BLaER1 (cell line): ENCODE measurements around the gene GPATCH2L.
A peak's percentile ranks its signal among the peaks of the same experiment; 100 is the strongest.

Source experiments
- H3K27ac ChIP-seq: shearing (Covaris generic); formaldehyde crosslinking; 2 replicates; pipeline ENCODE4 v1.8.1; 2022
- H3K27me3 ChIP-seq: shearing (Covaris generic); formaldehyde crosslinking; 2 replicates; pipeline ENCODE4 v1.8.1; 2022
- H3K36me3 ChIP-seq: shearing (Covaris generic); formaldehyde crosslinking; 2 replicates; pipeline ENCODE4 v1.8.1; 2022
- H3K4me1 ChIP-seq: shearing (Covaris generic); formaldehyde crosslinking; 2 replicates; pipeline ENCODE4 v1.8.1; 2022
- H3K4me2 ChIP-seq: shearing (Covaris generic); formaldehyde crosslinking; 2 replicates; pipeline ENCODE4 v1.8.1; 2022
- H3K4me3 ChIP-seq: shearing (Covaris generic); formaldehyde crosslinking; 2 replicates; pipeline ENCODE4 v1.8.1; 2022
- H3K9ac ChIP-seq: shearing (Covaris generic); formaldehyde crosslinking; 2 replicates; pipeline ENCODE4 v1.8.1; 2022
- H3K9me3 ChIP-seq: shearing (Covaris generic); formaldehyde crosslinking; 2 replicates; pipeline ENCODE4 v1.8.1; 2022
- H4K20me1 ChIP-seq: shearing (Covaris generic); formaldehyde crosslinking; 2 replicates; pipeline ENCODE4 v1.8.1; 2022
- Cebpa-rat ChIP-seq: shearing (Covaris generic); IDR thresholded peaks from 2 replicates; pipeline ENCODE4 v1.8.1; 2022

The GPATCH2L gene

DNA sequence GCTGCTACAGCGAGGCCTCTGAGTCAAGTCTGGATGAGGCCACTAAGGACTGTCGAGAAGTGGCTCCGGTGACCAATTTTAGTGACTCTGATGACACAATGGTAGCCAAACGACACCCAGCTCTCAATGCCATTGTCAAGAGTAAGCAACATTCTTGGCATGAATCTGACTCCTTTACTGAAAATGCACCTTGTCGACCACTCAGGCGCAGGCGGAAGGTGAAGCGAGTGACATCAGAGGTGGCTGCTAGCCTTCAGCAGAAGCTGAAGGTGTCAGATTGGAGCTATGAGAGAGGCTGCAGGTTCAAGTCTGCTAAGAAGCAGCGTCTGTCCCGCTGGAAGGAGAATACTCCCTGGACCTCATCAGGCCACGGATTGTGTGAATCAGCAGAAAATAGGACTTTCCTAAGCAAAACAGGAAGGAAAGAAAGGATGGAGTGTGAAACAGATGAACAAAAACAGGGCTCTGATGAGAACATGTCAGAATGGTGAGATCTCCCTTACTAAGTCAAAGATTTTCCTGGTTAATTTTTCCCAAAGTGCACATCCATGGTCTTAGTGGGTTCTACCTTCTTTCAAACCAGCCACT, 2.9 kb downstream of the GPATCH2L start:
- Histone ChIP-seq H3K4me2 (peak overlapping the region; percentile 85), H3K9ac (no peak overlapping the region), H3K27me3 (no peaks in the 10 kb centered on the region), H3K4me1 (peaks cover 58% of the 10 kb centered on the region), H3K36me3 (peaks cover 59% of the 10 kb centered on the region), H3K27ac (no peak overlapping the region), H3K9me3 (peaks cover 19% of the 10 kb centered on the region), H4K20me1 (peaks cover 76% of the 10 kb centered on the region), H3K4me3 (peak overlapping the region; percentile 29)
- TF ChIP-seq Cebpa-rat = no peak

DNA sequence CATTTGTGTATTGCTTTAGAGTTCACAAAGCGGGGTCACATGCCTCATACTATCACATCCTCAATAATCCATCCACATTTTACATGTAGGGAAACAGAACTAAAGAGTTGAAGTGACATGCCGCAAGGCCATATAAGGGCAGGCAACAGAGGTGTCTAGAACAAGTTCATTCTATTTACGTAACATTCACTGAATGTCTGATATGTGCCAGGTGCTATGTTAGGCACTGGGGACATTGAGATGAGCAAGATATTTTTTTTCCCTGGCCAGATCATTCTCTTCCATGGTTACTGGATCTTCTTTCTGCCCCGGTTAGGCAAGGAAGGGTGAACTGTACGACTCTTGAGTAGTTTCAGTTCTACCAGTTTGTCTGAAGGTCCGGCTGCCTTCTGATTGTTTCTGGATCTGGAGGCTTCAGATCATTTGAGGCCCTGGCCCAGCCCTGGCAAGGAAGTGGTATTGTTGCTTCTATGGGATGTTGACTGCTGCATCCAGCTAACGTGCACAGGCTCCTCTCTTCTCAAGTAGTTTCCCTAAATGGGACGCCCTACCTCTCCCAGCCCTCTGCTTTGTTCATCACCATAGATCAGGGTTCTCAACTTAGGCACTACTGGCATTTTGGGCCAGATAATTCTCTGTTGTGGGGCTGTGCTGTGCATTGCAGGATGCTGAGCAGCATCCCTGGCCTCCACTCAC, 12.1 kb downstream of the GPATCH2L start:
- peaks cover 82% of the 10 kb centered on the region for H3K36me3 ChIP-seq
- H4K20me1 ChIP-seq = peaks cover 97% of the 10 kb centered on the region
- H3K27me3 ChIP-seq = no peaks in the 10 kb centered on the region

DNA sequence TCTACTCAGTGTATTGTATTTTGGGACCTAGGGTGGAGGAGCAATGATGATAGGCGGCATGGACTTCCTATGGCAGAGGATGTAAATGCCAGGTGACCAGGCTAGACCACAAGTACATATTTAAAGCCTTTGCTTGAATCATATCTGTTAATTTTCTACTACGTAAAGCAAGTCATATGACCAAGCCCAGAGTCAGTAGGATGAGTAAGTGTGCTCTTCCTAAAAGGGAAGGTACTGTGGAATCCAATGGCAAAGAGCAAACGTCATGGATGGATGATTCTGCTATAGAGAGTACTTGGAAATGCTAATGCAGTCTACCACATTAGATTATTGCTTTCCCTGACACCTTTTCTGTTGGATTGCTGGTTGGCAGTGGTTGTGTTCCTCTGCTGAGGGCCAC, 16.8 kb downstream of the GPATCH2L start:
- TF ChIP-seq Cebpa-rat = no peak
- peaks cover 89% of the 10 kb centered on the region for H4K20me1 ChIP-seq
- no peaks in the 10 kb centered on the region for H3K9me3 ChIP-seq
- no peak overlapping the region for H3K4me3 ChIP-seq
- H3K36me3 ChIP-seq = peaks cover 91% of the 10 kb centered on the region
- no peaks in the 10 kb centered on the region for H3K27me3 ChIP-seq
- H3K4me1 ChIP-seq = no peaks in the 10 kb centered on the region
- H3K27ac ChIP-seq = no peak overlapping the region
- H3K9ac ChIP-seq = no peak overlapping the region
- H3K4me2 ChIP-seq = no peak overlapping the region

More for the DNA sequence above, 12.1 kb downstream of the GPATCH2L start:
- Histone ChIP-seq H3K4me2 (no peak overlapping the region), H3K9me3 (peaks cover 8% of the 10 kb centered on the region), H3K4me3 (no peak overlapping the region), H3K9ac (no peak overlapping the region), H3K27ac (no peak overlapping the region), H3K4me1 (no peaks in the 10 kb centered on the region; the same call in 1 of the 2 replicates)
- no peak for TF ChIP-seq Cebpa-rat

DNA sequence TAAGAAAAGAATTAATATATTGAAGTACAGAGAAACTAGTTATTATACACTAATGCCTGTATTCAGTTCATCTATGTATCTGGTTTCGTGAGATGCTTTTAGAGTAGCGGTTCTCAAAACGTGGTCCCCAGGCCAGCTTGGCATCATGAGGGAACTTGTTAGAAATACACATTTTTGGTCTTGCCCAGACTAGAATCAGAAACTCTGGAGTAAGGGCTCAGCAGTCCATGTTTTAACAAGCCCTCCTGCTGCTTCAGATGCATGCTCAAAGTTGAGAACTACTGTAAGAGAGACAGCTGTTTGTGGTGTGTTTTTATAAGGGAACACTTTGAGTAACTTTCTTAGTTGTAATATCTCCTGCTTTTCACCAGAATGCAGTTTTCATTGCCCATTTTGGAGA, 18.1 kb downstream of the GPATCH2L start:
- H3K27ac ChIP-seq = no peak overlapping the region
- no peak overlapping the region for H3K4me3 ChIP-seq
- no peak for TF ChIP-seq Cebpa-rat
- H3K36me3 ChIP-seq = peaks cover 91% of the 10 kb centered on the region
- no peak overlapping the region for H3K9ac ChIP-seq
- H3K27me3 ChIP-seq = no peaks in the 10 kb centered on the region
- H3K9me3 ChIP-seq = no peaks in the 10 kb centered on the region
- peaks cover 89% of the 10 kb centered on the region for H4K20me1 ChIP-seq
- H3K4me2 ChIP-seq = no peak overlapping the region
- no peaks in the 10 kb centered on the region for H3K4me1 ChIP-seq

DNA sequence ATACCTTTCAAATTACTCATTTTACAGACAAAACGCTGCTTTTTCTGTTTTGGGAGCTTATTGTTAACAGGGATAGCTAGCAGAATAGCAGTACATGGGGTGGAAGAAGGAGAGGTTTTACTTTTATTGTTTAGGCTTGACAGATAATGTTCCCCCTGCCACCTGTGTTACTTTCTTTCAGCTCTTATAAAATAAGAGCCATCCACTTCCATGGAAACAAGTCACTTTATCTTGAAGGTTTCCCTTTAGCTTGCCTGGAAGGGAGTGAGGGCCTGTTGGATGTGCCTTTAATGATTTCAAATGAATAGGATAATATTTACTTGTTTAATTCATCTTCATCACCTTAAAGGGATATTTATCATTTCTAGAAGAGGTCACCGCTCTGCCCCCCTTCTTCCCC, 23.3 kb downstream of the GPATCH2L start:
- no peak overlapping the region for H3K9ac ChIP-seq
- H3K27ac ChIP-seq = no peak overlapping the region
- no peaks in the 10 kb centered on the region for H3K27me3 ChIP-seq
- H3K36me3 ChIP-seq = peaks cover 98% of the 10 kb centered on the region
- no peak overlapping the region for H3K4me2 ChIP-seq
- H3K4me1 ChIP-seq = no peaks in the 10 kb centered on the region
- TF ChIP-seq Cebpa-rat = no peak
- no peak overlapping the region for H3K4me3 ChIP-seq
- no peaks in the 10 kb centered on the region for H3K9me3 ChIP-seq
- peaks cover 66% of the 10 kb centered on the region for H4K20me1 ChIP-seq

DNA sequence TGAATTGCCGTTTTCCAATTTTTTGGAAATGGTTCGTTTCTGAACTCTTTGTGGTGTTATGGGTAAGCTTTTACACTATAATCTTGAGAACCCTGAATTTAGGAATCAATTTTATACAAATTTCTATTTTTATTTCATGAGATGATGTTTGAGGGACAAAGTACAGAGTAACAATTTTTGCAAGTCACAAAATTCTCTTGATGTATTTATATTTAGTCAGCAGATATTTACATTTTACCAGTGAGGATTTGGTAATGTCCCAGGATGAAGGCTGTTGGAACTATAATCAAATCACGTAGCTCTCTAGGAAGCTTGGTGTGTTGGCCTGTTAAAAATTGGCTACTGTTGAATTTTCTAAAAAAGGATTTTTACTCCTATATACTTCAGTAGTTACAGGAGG, 24.2 kb downstream of the GPATCH2L start:
- Histone ChIP-seq H3K27ac (no peak overlapping the region), H3K9me3 (no peaks in the 10 kb centered on the region), H3K4me2 (no peak overlapping the region), H3K4me1 (no peaks in the 10 kb centered on the region), H3K4me3 (no peak overlapping the region), H3K27me3 (no peaks in the 10 kb centered on the region), H4K20me1 (peaks cover 62% of the 10 kb centered on the region), H3K9ac (no peak overlapping the region), H3K36me3 (peaks cover 98% of the 10 kb centered on the region)
- TF ChIP-seq Cebpa-rat = no peak

DNA sequence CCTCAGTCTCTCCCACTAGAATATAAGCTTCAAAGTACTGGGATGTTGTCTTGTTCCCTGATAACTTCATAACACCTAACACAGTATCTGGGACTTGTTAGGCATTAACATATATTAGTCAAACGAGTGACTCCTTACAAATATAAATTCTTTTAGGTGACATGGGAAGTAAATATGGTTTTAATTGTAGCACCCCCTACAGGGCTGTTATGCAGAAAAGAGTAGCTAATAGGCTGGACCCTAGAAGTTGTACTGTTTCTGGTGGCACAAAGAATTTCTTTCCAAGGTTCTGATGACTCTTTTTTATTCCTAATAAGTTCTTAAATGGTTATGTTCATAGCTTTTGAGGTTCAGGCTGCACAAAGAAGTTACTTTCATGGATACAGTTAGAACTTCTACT, 29.8 kb downstream of the GPATCH2L start:
- no peak for TF ChIP-seq Cebpa-rat
- Histone ChIP-seq H3K9me3 (no peaks in the 10 kb centered on the region), H3K9ac (no peak overlapping the region), H3K4me3 (no peak overlapping the region), H3K4me2 (no peak overlapping the region), H4K20me1 (peaks cover 60% of the 10 kb centered on the region), H3K27ac (no peak overlapping the region), H3K4me1 (no peaks in the 10 kb centered on the region), H3K36me3 (peaks cover 95% of the 10 kb centered on the region), H3K27me3 (no peaks in the 10 kb centered on the region)

DNA sequence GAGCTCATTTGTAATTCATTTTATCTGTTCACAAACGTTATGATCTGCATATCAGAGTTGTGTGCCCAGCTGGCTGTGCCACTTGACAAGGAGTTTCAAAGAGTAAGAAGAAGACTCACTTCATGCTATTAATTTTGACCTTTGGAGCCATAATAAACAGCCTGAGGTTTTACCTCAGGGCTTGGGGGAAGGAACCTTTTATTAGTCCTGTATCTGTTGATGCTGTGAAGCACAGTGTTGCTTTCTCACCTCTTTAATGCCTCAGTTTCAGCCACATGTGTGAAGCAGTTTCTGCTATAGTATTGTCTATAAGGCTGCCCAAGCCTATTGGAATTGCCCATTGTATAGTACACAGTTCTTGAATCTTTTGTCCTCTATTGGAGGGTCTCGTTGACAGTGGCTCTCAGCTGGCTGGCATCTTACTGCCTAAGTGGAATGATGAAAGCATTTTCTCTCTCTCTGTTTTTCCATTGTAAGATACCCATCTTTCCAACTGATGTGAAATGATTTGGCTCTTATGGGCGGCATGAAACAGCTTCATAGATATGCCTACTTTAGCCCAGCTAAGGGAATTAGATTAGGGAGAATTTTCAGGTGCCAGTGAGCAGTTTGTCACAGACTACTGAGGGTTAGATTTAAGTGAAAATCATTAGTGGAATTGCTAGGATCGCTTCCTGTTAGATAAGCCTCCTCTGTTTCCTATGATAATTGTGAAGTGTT, 34.7 kb downstream of the GPATCH2L start:
- no peak overlapping the region for H3K9ac ChIP-seq
- H3K4me2 ChIP-seq = no peak overlapping the region
- peaks cover 16% of the 10 kb centered on the region for H3K4me1 ChIP-seq
- peaks cover 80% of the 10 kb centered on the region for H3K36me3 ChIP-seq
- no peak for TF ChIP-seq Cebpa-rat
- peaks cover 40% of the 10 kb centered on the region for H4K20me1 ChIP-seq
- H3K27ac ChIP-seq = no peak overlapping the region
- no peak overlapping the region for H3K4me3 ChIP-seq
- no peaks in the 10 kb centered on the region for H3K9me3 ChIP-seq
- no peaks in the 10 kb centered on the region for H3K27me3 ChIP-seq

DNA sequence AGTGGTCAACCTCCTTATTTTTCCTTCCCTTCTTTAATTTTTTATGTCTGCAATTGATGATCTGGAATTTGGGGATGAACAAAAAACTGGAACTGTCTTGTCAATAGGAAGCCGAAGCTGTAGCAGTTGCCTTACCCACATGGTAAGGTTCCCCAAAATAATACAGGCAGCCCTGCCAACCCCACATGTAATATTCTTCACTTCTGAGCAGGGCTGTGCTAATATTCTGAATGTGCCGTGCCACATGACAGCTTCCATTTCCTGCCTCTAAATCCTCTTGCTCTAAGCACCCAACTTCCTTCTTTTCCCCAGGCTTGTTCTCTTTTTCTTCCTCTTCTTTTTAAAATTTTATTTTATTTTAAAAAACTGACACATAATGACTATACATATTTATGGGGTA, 39.6 kb downstream of the GPATCH2L start:
- TF ChIP-seq Cebpa-rat = no peak
- peaks cover 69% of the 10 kb centered on the region for H3K36me3 ChIP-seq

DNA sequence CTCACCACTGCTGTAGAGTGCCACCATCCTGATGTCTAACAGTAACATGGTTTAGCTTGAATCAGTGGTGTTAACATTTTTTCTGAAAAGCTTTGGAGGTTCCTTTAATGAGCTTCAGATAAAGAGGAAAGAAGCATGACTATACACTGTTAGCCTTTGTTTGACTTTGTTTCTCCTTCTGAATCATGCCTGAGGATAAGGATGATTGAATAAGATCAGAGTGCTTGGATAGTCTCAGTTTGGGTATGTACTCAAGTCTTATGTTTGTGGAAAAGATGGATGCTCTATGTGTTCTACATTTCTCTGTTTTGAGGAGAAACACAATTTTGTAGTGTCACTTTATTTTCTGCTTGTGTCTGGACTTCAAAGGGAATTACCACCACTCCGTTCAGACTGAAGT, 42.0 kb downstream of the GPATCH2L start:
- Histone ChIP-seq H3K9me3 (no peaks in the 10 kb centered on the region), H4K20me1 (no peaks in the 10 kb centered on the region), H3K9ac (no peak overlapping the region), H3K27ac (no peak overlapping the region), H3K27me3 (no peaks in the 10 kb centered on the region), H3K36me3 (peaks cover 71% of the 10 kb centered on the region), H3K4me2 (peak overlapping the region; percentile 56), H3K4me3 (no peak overlapping the region), H3K4me1 (peaks cover 64% of the 10 kb centered on the region)
- no peak for TF ChIP-seq Cebpa-rat

More for the DNA sequence above, 39.6 kb downstream of the GPATCH2L start:
- H3K4me2 ChIP-seq = peak overlapping the region; percentile 49
- H3K27me3 ChIP-seq = no peaks in the 10 kb centered on the region
- H3K9ac ChIP-seq = no peak overlapping the region
- H3K4me3 ChIP-seq = no peak overlapping the region
- peaks cover 6% of the 10 kb centered on the region for H4K20me1 ChIP-seq
- no peaks in the 10 kb centered on the region for H3K9me3 ChIP-seq
- H3K4me1 ChIP-seq = peaks cover 56% of the 10 kb centered on the region
- H3K27ac ChIP-seq = no peak overlapping the region; the same call in 1 of the 2 replicates
